DND-41 (cell line): ENCODE measurements around the gene CPT2.
A peak's percentile ranks its signal among the peaks of the same experiment; 100 is the strongest.

Source experiments
- ATAC-seq: fragments of 200-7000 bp; cut with Tn5 transposase; 3 replicates; pipeline ENCODE4 v1.9.1; 2021; ENCODE audit warnings: low read depth; ENCODE audit not compliant: insufficient read depth
- DNase-seq: peaks from one replicate; pipeline ENCODE4 v3.0.0-alpha.2; 2020
- H2AFZ ChIP-seq: 2 replicates; pipeline ENCODE4 v1.6.0; 2012; ENCODE audit warnings: low read depth, low read length
- H3K27ac ChIP-seq: 2 replicates; pipeline ENCODE4 v1.5.1; 2012; ENCODE audit warnings: low read length, inconsistent platforms
- H3K27me3 ChIP-seq: fragments of 200-600 bp; sonication (generic); 2 replicates; pipeline ENCODE4 v1.6.0; 2012; ENCODE audit warnings: low read length, mild to moderate bottlenecking, inconsistent platforms; ENCODE audit not compliant: insufficient read depth, poor library complexity
- H3K36me3 ChIP-seq: 2 replicates; pipeline ENCODE4 v1.5.1; 2012; ENCODE audit warnings: low read length, inconsistent platforms; ENCODE audit not compliant: insufficient read depth
- H3K4me1 ChIP-seq: 2 replicates; pipeline ENCODE4 v1.5.1; 2012; ENCODE audit warnings: mild to moderate bottlenecking, low read length; ENCODE audit not compliant: insufficient read depth
- H3K4me2 ChIP-seq: 2 replicates; pipeline ENCODE4 v1.6.0; 2012; ENCODE audit warnings: mild to moderate bottlenecking, moderate library complexity, low read length, inconsistent platforms; ENCODE audit not compliant: insufficient read depth
- H3K4me3 ChIP-seq, 2 experiments: fragments of 200-600 bp in 1 of 2; shearing (Covaris generic) in 1 of 2; 2 replicates each; pipeline ENCODE4 v1.5.1; 2012 to 2016; ENCODE audit warnings: inconsistent platforms in 2 of 2, low read length in 2 of 2, mild to moderate bottlenecking in 2 of 2, low read depth in 1 of 2, moderate library complexity in 1 of 2
- H3K79me2 ChIP-seq: 2 replicates; pipeline ENCODE4 v1.6.0; 2012; ENCODE audit warnings: low read length, inconsistent platforms; ENCODE audit not compliant: insufficient read depth
- H3K9ac ChIP-seq: 2 replicates; pipeline ENCODE4 v1.6.0; 2012; ENCODE audit warnings: low read depth, mild to moderate bottlenecking, inconsistent platforms, low read length, moderate library complexity
- H3K9me3 ChIP-seq: 2 replicates; pipeline ENCODE4 v1.5.1; 2012; ENCODE audit warnings: low read length, moderate library complexity, mild to moderate bottlenecking, inconsistent platforms; ENCODE audit not compliant: insufficient read depth, severe bottlenecking
- H4K20me1 ChIP-seq: 2 replicates; pipeline ENCODE4 v1.6.0; 2012; ENCODE audit warnings: low read length; ENCODE audit not compliant: insufficient read depth
- EZH2 ChIP-seq: IDR thresholded peaks from 3 replicates; pipeline ENCODE4 v1.6.1; 2012; ENCODE audit warnings: borderline replicate concordance, low read depth, mild to moderate bottlenecking, moderate library complexity, low read length, inconsistent platforms; ENCODE audit not compliant: severe bottlenecking
- TF ChIP-seq, protein P1 (sequence below): IDR thresholded peaks from 2 replicates; pipeline ENCODE4 v1.5.1; 2012; ENCODE audit warnings: borderline replicate concordance, low read length, moderate library complexity, mild to moderate bottlenecking; ENCODE audit not compliant: poor library complexity, severe bottlenecking; ENCODE audit errors: extremely low read depth

The CPT2 gene

GRCh38 chr1:53238197-53239155 is 41.9 kb downstream of the CPT2 start, which contains the start of gene MAGOH:
TSS of gene MAGOH (minus strand) at chr1:53238518. CDS start at chr1:53238448, 70 bp downstream.
- Histone ChIP-seq H4K20me1 (peaks cover 17% of the 10 kb centered on the region), H3K4me1 (peaks cover 31% of the 10 kb centered on the region), H2AFZ (peak within 1 kb of the TSS; percentile 82), H3K9me3 (no peaks in the 10 kb centered on the region), H3K79me2 (peaks cover 42% of the 10 kb centered on the region), H3K27me3 (no peaks in the 10 kb centered on the region), H3K27ac (peak within 1 kb of the TSS; percentile 73), H3K4me3 (peak within 1 kb of the TSS; percentile 98), H3K4me2 (peak within 1 kb of the TSS; percentile 99), H3K36me3 (peaks cover 36% of the 10 kb centered on the region), H3K9ac (peak within 1 kb of the TSS; percentile 85)
- TF ChIP-seq, protein P1, sequence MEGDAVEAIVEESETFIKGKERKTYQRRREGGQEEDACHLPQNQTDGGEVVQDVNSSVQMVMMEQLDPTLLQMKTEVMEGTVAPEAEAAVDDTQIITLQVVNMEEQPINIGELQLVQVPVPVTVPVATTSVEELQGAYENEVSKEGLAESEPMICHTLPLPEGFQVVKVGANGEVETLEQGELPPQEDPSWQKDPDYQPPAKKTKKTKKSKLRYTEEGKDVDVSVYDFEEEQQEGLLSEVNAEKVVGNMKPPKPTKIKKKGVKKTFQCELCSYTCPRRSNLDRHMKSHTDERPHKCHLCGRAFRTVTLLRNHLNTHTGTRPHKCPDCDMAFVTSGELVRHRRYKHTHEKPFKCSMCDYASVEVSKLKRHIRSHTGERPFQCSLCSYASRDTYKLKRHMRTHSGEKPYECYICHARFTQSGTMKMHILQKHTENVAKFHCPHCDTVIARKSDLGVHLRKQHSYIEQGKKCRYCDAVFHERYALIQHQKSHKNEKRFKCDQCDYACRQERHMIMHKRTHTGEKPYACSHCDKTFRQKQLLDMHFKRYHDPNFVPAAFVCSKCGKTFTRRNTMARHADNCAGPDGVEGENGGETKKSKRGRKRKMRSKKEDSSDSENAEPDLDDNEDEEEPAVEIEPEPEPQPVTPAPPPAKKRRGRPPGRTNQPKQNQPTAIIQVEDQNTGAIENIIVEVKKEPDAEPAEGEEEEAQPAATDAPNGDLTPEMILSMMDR, result no peak
- TF ChIP-seq EZH2, result no peak
- DNase-seq, result peak; percentile 94
- ATAC-seq, result peak; percentile 97

DNA sequence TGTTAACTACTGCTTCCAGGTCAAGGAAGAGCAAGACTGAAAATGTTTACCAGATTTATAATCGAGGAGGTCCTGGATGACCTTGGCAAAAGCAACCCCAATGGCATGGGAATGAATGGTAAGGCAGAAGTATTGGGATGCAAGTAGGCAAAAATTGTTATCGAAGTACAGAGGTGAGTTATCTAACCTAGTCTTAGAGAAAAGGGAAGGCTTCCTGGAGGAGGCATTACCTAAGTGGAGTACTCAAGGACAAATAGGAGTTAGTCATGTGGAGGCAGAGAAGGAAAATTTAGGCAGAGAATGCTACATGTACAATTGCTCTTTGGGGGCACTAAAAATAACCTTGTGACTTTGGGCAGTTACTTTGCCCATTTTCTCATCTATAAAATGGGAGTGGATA is 45.2 kb downstream of the CPT2 start:
- Histone ChIP-seq H2AFZ (no peak overlapping the region), H3K4me2 (no peak overlapping the region), H4K20me1 (peaks cover 8% of the 10 kb centered on the region), H3K4me3 (no peak overlapping the region), H3K9ac (no peak overlapping the region), H3K36me3 (peaks cover 32% of the 10 kb centered on the region), H3K9me3 (no peaks in the 10 kb centered on the region), H3K4me1 (peaks cover 19% of the 10 kb centered on the region), H3K27ac (no peak overlapping the region), H3K79me2 (peaks cover 16% of the 10 kb centered on the region), H3K27me3 (no peaks in the 10 kb centered on the region)
- no peak for TF ChIP-seq EZH2
- TF ChIP-seq, protein P1, result no peak
- no peak for DNase-seq
- no peak for ATAC-seq

DNA sequence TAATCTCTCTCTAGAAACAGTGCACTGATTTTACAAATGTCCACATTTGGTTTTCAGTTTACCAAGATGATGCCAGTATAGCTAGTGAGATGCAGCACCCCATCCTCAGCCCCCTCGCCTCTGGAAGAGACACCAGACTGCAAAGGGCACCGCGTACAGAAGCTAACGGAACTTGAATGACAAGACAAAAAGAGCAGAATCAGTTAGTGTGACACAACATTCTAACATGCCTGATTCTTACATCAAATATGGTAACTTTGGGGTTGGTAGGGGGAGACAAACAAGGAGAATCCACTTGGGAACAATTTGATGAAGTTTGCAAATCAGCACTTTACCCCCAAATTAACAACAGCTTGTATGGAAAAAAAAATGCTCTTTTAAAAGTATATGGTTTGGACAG is 45.8 kb downstream of the CPT2 start:
- ATAC-seq, result no peak
- peaks cover 6% of the 10 kb centered on the region; the same call in 1 of the 2 replicates for H4K20me1 ChIP-seq
- H3K9me3 ChIP-seq, result no peaks in the 10 kb centered on the region
- H3K27ac ChIP-seq, result no peak overlapping the region
- peaks cover 10% of the 10 kb centered on the region for H3K79me2 ChIP-seq
- no peak for TF ChIP-seq EZH2
- TF ChIP-seq, protein P1, result no peak
- no peaks in the 10 kb centered on the region for H3K27me3 ChIP-seq
- no peak overlapping the region for H3K9ac ChIP-seq
- H3K36me3 ChIP-seq, result peaks cover 37% of the 10 kb centered on the region
- DNase-seq, result no peak
- peaks cover 13% of the 10 kb centered on the region for H3K4me1 ChIP-seq
- no peak overlapping the region for H3K4me2 ChIP-seq
- H2AFZ ChIP-seq, result no peak overlapping the region
- H3K4me3 ChIP-seq, result no peak overlapping the region
